ENCODE data around the gene RGS11. TPM values are rescaled to one million over a fixed set of nuclear protein-coding genes. Genes with fewer than 3 reads are reported as not detected.

Gene RGS11
- total and polyA plus RNA-seq, 2 of the 4 experiments (the other 2 are of a cell fraction), result under 0.01 to 0.48 TPM

GRCh38 chr16:322476-323143, 46.9 kb upstream of the RGS11 start:
- Histone ChIP-seq H3K4me2 (ENCODE audit: low read depth, low read length) (no peak overlapping the region), H2AK5ac (ENCODE audit: low read depth, low read length) (no peak overlapping the region), H3K18ac (ENCODE audit: low read depth, low read length) (no peak overlapping the region), H4K91ac (ENCODE audit: insufficient read depth, low read depth, low read length) (no peak overlapping the region), H3K27me3 (ENCODE audit: control insufficient read depth, insufficient read depth, low read length) (no peaks in the 10 kb centered on the region), H3K9me1 (ENCODE audit: insufficient read depth, low read length) (peaks cover 20% of the 10 kb centered on the region), H3K79me1 (ENCODE audit: low read depth in 1 of 2, low read length in 2 of 2) (peaks cover 34 to 74% of the 10 kb centered on the region in 2 experiments), H4K5ac (ENCODE audit: low read depth, low read length) (no peak overlapping the region), H4K8ac (ENCODE audit: low read depth in 2 of 2, low read length in 2 of 2) (no peak overlapping the region), H3K4me3 (ENCODE audit: insufficient read depth, low read depth, low read length) (no peak overlapping the region), H3K4ac (ENCODE audit: low read depth, low read length) (no peak overlapping the region), H3K4me1 (ENCODE audit: control insufficient read depth, insufficient read depth, low read length) (peaks cover 5% of the 10 kb centered on the region), H3K14ac (replicated peaks; ENCODE audit: low read depth, low read length) (no peak overlapping the region), H3K56ac (ENCODE audit: extremely low read depth, insufficient read depth, low read length) (no peak overlapping the region), H2BK20ac (ENCODE audit: low read depth, low read length) (no peak overlapping the region), H3K9ac (ENCODE audit: low read depth, low read length) (no peak overlapping the region), H2BK5ac (ENCODE audit: low read depth, low read length, poor library complexity, severe bottlenecking) (no peak overlapping the region), H2AFZ (replicated peaks; ENCODE audit: low read length, poor library complexity) (no peak overlapping the region), H3K36me3 (ENCODE audit: control insufficient read depth, insufficient read depth, low read length) (peaks cover 8% of the 10 kb centered on the region), H3K23ac (ENCODE audit: low read depth, low read length) (no peak overlapping the region), H3K9me3 (ENCODE audit: control insufficient read depth, insufficient read depth, low read length) (no peaks in the 10 kb centered on the region), H2BK120ac (ENCODE audit: low read depth, low read length) (no peak overlapping the region), H4K20me1 (ENCODE audit: insufficient read depth, low read length) (peaks cover 82% of the 10 kb centered on the region), H3K27ac (ENCODE audit: insufficient read depth, low read length) (no peak overlapping the region), H2AK9ac (replicated peaks; ENCODE audit: low read depth, low read length, poor library complexity) (no peak overlapping the region), H2BK15ac (ENCODE audit: low read depth, low read length) (no peak overlapping the region)
- dilution Hi-C loops (cut with HindIII; ENCODE audit: low sequenced_read_pairs, unreplicated experiment), result no loop called here
- BruUV-seq (replicated peaks), result no TSS peak
- intact Hi-C loops (cut with micrococcal nuclease), result no loop called here
- ATAC-seq (ENCODE audit: low read depth) (no peak), DNase-seq (no peak)
- 97% methylated on average over 3 of the region's 13 CpGs; no CpG with 5 or more reads in 1 of the 2 experiments for WGBS, 2 experiments (ENCODE audit: extremely low coverage in 2 of 2, insufficient read length in 1 of 2)
- POLR2A ChIA-PET (ENCODE audit: unreplicated experiment), result no interaction called here
- CTCF ChIA-PET, result no interaction called here
- no peak for TF ChIP-seq POLR2A (IDR thresholded peaks at IDR 0.05; ENCODE audit: low read depth, low read length)
- no peak for TF ChIP-seq NFE2L2 (IDR thresholded peaks at IDR 0.05; ENCODE audit: low read depth, low read length)
- TF ChIP-seq BHLHE40 (IDR thresholded peaks at IDR 0.05; ENCODE audit: low read depth, low read length), result no peak
- no peak for TF ChIP-seq RCOR1 (IDR thresholded peaks at IDR 0.05; ENCODE audit: insufficient replicate concordance, low read length)
- TF ChIP-seq CEBPB (IDR thresholded peaks at IDR 0.05; ENCODE audit: low read depth, low read length), result no peak
- no peak for TF ChIP-seq FOS (IDR thresholded peaks at IDR 0.05; ENCODE audit: low read depth, low read length)
- TF ChIP-seq RFX5 (IDR thresholded peaks at IDR 0.05; ENCODE audit: low read depth, low read length), result no peak
- no peak for TF ChIP-seq USF2 (IDR thresholded peaks at IDR 0.05; ENCODE audit: low read depth, low read length)
- no peak for TF ChIP-seq MXI1 (IDR thresholded peaks at IDR 0.05; ENCODE audit: borderline replicate concordance, low read depth, low read length)
- no peak for TF ChIP-seq CHD1 (IDR thresholded peaks at IDR 0.05; ENCODE audit: low read depth, low read length)
- TF ChIP-seq CTCF (conservative IDR thresholded peaks at IDR 0.05; ENCODE audit: low read depth, low read length), result no peak
- no peak for TF ChIP-seq SMC3 (IDR thresholded peaks at IDR 0.05; ENCODE audit: low read depth, low read length)
- TF ChIP-seq RAD21 (IDR thresholded peaks at IDR 0.05; ENCODE audit: low read length), result no peak
- TF ChIP-seq MAZ (IDR thresholded peaks at IDR 0.05; ENCODE audit: borderline replicate concordance, low read depth, low read length), result no peak
- no peak for TF ChIP-seq MAFK (IDR thresholded peaks at IDR 0.05; ENCODE audit: low read depth, low read length)
- no peak for TF ChIP-seq ELK1 (IDR thresholded peaks at IDR 0.05; ENCODE audit: borderline replicate concordance, low read depth, low read length)
- in situ Hi-C loops (cut with MboI; ENCODE audit: low sequenced_read_pairs), result no loop called here
